Effector memory CD4-positive, alpha-beta T cell (primary cell): ENCODE data around the gene CPOX.
A peak's percentile ranks its signal among the peaks of the same experiment; 100 is the strongest.
"Not testable (repeated sequence)": the region's sequence is repeated elsewhere in the genome, so short reads cannot be mapped to it uniquely, and the experiment has no call there.

Source experiments
- DNase-seq, 3 donors: peaks; one replicate each; pipeline ENCODE4 v3.0.0-alpha.2; 2020
- H3K27ac ChIP-seq: 2 replicates; pipeline ENCODE4 v1.7.0; 2013; ENCODE audit warnings: mild to moderate bottlenecking, low read length, moderate library complexity; ENCODE audit not compliant: insufficient read depth, poor library complexity, severe bottlenecking
- H3K27me3 ChIP-seq: replicated peaks from 2 replicates; pipeline ENCODE4 v1.7.0; 2013; ENCODE audit warnings: mild to moderate bottlenecking, low read length; ENCODE audit not compliant: insufficient read depth, control insufficient read depth, poor library complexity, severe bottlenecking
- H3K36me3 ChIP-seq: 2 replicates; pipeline ENCODE4 v1.7.0; 2013; ENCODE audit warnings: mild to moderate bottlenecking, low read length, moderate library complexity; ENCODE audit not compliant: control insufficient read depth, insufficient read depth
- H3K4me1 ChIP-seq: 2 replicates; pipeline ENCODE4 v1.7.0; 2013; ENCODE audit warnings: low read length, mild to moderate bottlenecking; ENCODE audit not compliant: control insufficient read depth, insufficient read depth, poor library complexity, severe bottlenecking
- H3K4me3 ChIP-seq: 2 replicates; pipeline ENCODE4 v1.7.0; 2013; ENCODE audit warnings: low read length, low read depth, mild to moderate bottlenecking; ENCODE audit not compliant: insufficient read depth, poor library complexity, severe bottlenecking
- H3K9me3 ChIP-seq: 2 replicates; pipeline ENCODE4 v1.7.0; 2013; ENCODE audit warnings: mild to moderate bottlenecking, low read length, moderate library complexity; ENCODE audit not compliant: control insufficient read depth

CPOX gene

GRCh38 chr3:98565237-98565643, 28.2 kb downstream of the CPOX start:
- Histone ChIP-seq H3K27ac (peak overlapping the region; percentile 87), H3K4me1 (peaks cover 48% of the 10 kb centered on the region)

GRCh38 chr3:98564282-98565005, 29.0 kb downstream of the CPOX start:
- no peak overlapping the region for H3K4me3 ChIP-seq
- no peaks in the 10 kb centered on the region for H3K27me3 ChIP-seq
- DNase-seq, result peak in 2 of 3 donors; percentile 30 to 32
- no peaks in the 10 kb centered on the region for H3K9me3 ChIP-seq
- no peaks in the 10 kb centered on the region for H3K36me3 ChIP-seq
- peak overlapping the region; percentile 87 for H3K27ac ChIP-seq
- H3K4me1 ChIP-seq, result peaks cover 48% of the 10 kb centered on the region

More at GRCh38 chr3:98565237-98565643, 28.2 kb downstream of the CPOX start:
- no peaks in the 10 kb centered on the region for H3K36me3 ChIP-seq
- H3K9me3 ChIP-seq, result no peaks in the 10 kb centered on the region
- no peaks in the 10 kb centered on the region for H3K27me3 ChIP-seq
- no peak for DNase-seq
- peak overlapping the region; percentile 6 for H3K4me3 ChIP-seq

- peak overlapping the region; percentile 87 for H3K27ac ChIP-seq
- DNase-seq, result peak in 2 of 3 donors; percentile 30 to 35
Measured at GRCh38 chr3:98563661-98564281, 29.6 kb downstream of the CPOX start.

GRCh38 chr3:98561727-98562521, 31.5 kb downstream of the CPOX start:
- Histone ChIP-seq H3K4me3 (no peak overlapping the region), H3K36me3 (no peaks in the 10 kb centered on the region), H3K27ac (peak overlapping the region; percentile 87), H3K27me3 (no peaks in the 10 kb centered on the region), H3K9me3 (no peaks in the 10 kb centered on the region), H3K4me1 (peaks cover 54% of the 10 kb centered on the region)
- DNase-seq, result no peak

More at GRCh38 chr3:98563661-98564281, 29.6 kb downstream of the CPOX start:
- peaks cover 48% of the 10 kb centered on the region for H3K4me1 ChIP-seq
- H3K36me3 ChIP-seq, result no peaks in the 10 kb centered on the region
- H3K9me3 ChIP-seq, result no peaks in the 10 kb centered on the region
- no peaks in the 10 kb centered on the region for H3K27me3 ChIP-seq
- H3K4me3 ChIP-seq, result no peak overlapping the region

- no peak for DNase-seq
- peaks cover 49% of the 10 kb centered on the region for H3K4me1 ChIP-seq
- no peaks in the 10 kb centered on the region for H3K9me3 ChIP-seq
- H3K27me3 ChIP-seq, result no peaks in the 10 kb centered on the region
- no peak overlapping the region for H3K27ac ChIP-seq
- H3K36me3 ChIP-seq, result no peaks in the 10 kb centered on the region
- H3K4me3 ChIP-seq, result no peak overlapping the region
Measured at GRCh38 chr3:98560911-98561310, 32.5 kb downstream of the CPOX start.

- not testable (repeated sequence) for DNase-seq
- peaks cover 46% of the 10 kb centered on the region for H3K4me1 ChIP-seq
Measured at GRCh38 chr3:98559769-98560168, 33.6 kb downstream of the CPOX start.

GRCh38 chr3:98558100-98558827, 35.1 kb downstream of the CPOX start:
- Histone ChIP-seq H3K4me3 (no peak overlapping the region), H3K27me3 (no peaks in the 10 kb centered on the region), H3K9me3 (no peaks in the 10 kb centered on the region), H3K36me3 (no peaks in the 10 kb centered on the region), H3K27ac (peak overlapping the region; percentile 79), H3K4me1 (peaks cover 38% of the 10 kb centered on the region)
- DNase-seq, result no peak

More at GRCh38 chr3:98559769-98560168, 33.6 kb downstream of the CPOX start:
- not testable (repeated sequence) for H3K27ac ChIP-seq, H3K4me3 ChIP-seq, H3K9me3 ChIP-seq, H3K27me3 ChIP-seq, H3K36me3 ChIP-seq

- H3K27ac ChIP-seq, result peak overlapping the region; percentile 79
- H3K4me3 ChIP-seq, result no peak overlapping the region
- no peaks in the 10 kb centered on the region for H3K27me3 ChIP-seq
- no peaks in the 10 kb centered on the region for H3K36me3 ChIP-seq
- DNase-seq, result peak in 1 of 3 donors; percentile 22
- H3K4me1 ChIP-seq, result peaks cover 38% of the 10 kb centered on the region
- H3K9me3 ChIP-seq, result no peaks in the 10 kb centered on the region
Measured at GRCh38 chr3:98557324-98558010, 35.9 kb downstream of the CPOX start.
